K562 (cell line): ENCODE measurements around the gene SRCAP. TPM values are rescaled to one million over a fixed set of nuclear protein-coding genes. Genes with fewer than 3 reads are reported as not detected.

Source experiments
- ATAC-seq: fragments of 200-7000 bp; cut with Tn5 transposase; 3 replicates; pipeline ENCODE4 v1.9.1; 2020; ENCODE audit warnings: moderate library complexity
- BruUV-seq: library from RNA; stranded (reverse); fragments of 400-500 nt; replicated peaks from 2 replicates; lab custom pipeline; 2021; lab: Mats Ljungman, UMichigan
- CTCF ChIA-PET: fragments of 300-600 bp; formaldehyde crosslinking; extraction: SDS; loops from one replicate; lab custom pipeline; 2021; ENCODE audit warnings: low intra/inter-chr PET ratio; lab: Yijun Ruan, JAX
- POLR2A ChIA-PET: fragments of 300-600, 350-650 bp; sonication (Branson Sonifier 250); formaldehyde crosslinking; extraction: SDS; loops from one replicate; lab custom pipeline; 2021; ENCODE audit warnings: antibody characterized with exemption, inconsistent platforms; lab: Yijun Ruan, JAX
- DNase-seq, 4 experiments: peaks; one replicate each; pipeline versions ENCODE4 v3.0.0 to v3.0.0-alpha.2; 2011 to 2018; ENCODE audit warnings: low spot score in 3 of 4, mixed read lengths in 3 of 4; ENCODE audit errors: extremely low read depth in 1 of 4
- FAIRE-seq: peaks from 2 replicates; lab custom pipeline; 2011; peaks lifted over from hg19 to GRCh38; lab: Jason Lieb, UNC
- H2AFZ ChIP-seq: 2 replicates; pipeline ENCODE4 v1.6.0; 2011; ENCODE audit warnings: low read depth, low read length, control low read depth, inconsistent platforms
- H3K27ac ChIP-seq: fragments of 200-600 bp; 3 replicates; pipeline ENCODE4 v1.8.0; 2011; ENCODE audit warnings: low read depth, mild to moderate bottlenecking, control low read depth, inconsistent platforms, low read length, moderate library complexity, mixed read lengths; ENCODE audit errors: extremely low read depth
- H3K27me3 ChIP-seq, 2 experiments: fragments of 300-600 bp in 1 of 2; 2 replicates in 1 of 2; 3 replicates in 1 of 2; pipeline versions ENCODE4 v1.6.0 to v1.8.0; 2011; ENCODE audit warnings: inconsistent platforms in 2 of 2, low read length in 2 of 2, mild to moderate bottlenecking in 1 of 2, mixed read lengths in 1 of 2, moderate library complexity in 1 of 2; ENCODE audit not compliant: control insufficient read depth in 2 of 2, insufficient read depth in 2 of 2
- H3K36me3 ChIP-seq: fragments of 300-600 bp; 3 replicates; pipeline ENCODE4 v1.8.0; 2011; ENCODE audit warnings: mild to moderate bottlenecking, low read length, inconsistent platforms; ENCODE audit not compliant: control insufficient read depth, insufficient read depth
- H3K4me1 ChIP-seq, 2 experiments: fragments of 200-600 bp in 1 of 2; replicated peaks in 1 of 2; 2 replicates in 1 of 2; 3 replicates in 1 of 2; pipeline versions ENCODE4 v1.5.1 to v1.8.0; 2011; ENCODE audit warnings: inconsistent platforms in 2 of 2, low read length in 2 of 2, mild to moderate bottlenecking in 1 of 2, mixed read lengths in 1 of 2, moderate library complexity in 1 of 2; ENCODE audit not compliant: control insufficient read depth in 2 of 2, insufficient read depth in 2 of 2
- H3K4me2 ChIP-seq: 2 replicates; pipeline ENCODE4 v1.6.1; 2011; ENCODE audit warnings: low read length, control low read depth, inconsistent platforms, mixed read lengths; ENCODE audit not compliant: insufficient read depth
- H3K4me3 ChIP-seq: fragments of 200-600 bp; sonication (generic), shearing (Covaris generic); 2 replicates; pipeline ENCODE4 v1.5.1; 2016; ENCODE audit warnings: control low read depth, inconsistent platforms
- H3K79me2 ChIP-seq: fragments of 200-600 bp; 3 replicates; pipeline ENCODE4 v1.8.0; 2011; ENCODE audit warnings: low read length, inconsistent platforms; ENCODE audit not compliant: control insufficient read depth, insufficient read depth
- H3K9ac ChIP-seq, 2 experiments: 2 replicates each; pipeline versions ENCODE4 v1.6.0 to v1.6.1; 2011; ENCODE audit warnings: low read depth in 2 of 2, low read length in 2 of 2, control low read depth in 1 of 2, inconsistent platforms in 1 of 2, mild to moderate bottlenecking in 1 of 2, mixed read lengths in 1 of 2; ENCODE audit not compliant: insufficient read depth in 1 of 2
- H3K9me1 ChIP-seq: one replicate; pipeline ENCODE4 v1.6.0; 2011; ENCODE audit warnings: inconsistent platforms, mild to moderate bottlenecking, low read length, moderate library complexity; ENCODE audit not compliant: control insufficient read depth, insufficient read depth
- H3K9me3 ChIP-seq: replicated peaks from 2 replicates; pipeline ENCODE4 v1.5.1; 2011; ENCODE audit warnings: low read depth, low read length, inconsistent platforms; ENCODE audit not compliant: control insufficient read depth, insufficient read depth
- H4K20me1 ChIP-seq: replicated peaks from 2 replicates; pipeline ENCODE4 v1.6.1; 2011; ENCODE audit warnings: low read length, inconsistent platforms, mixed read lengths; ENCODE audit not compliant: control insufficient read depth, insufficient read depth
- CTBP1 ChIP-seq: fragments of 450-650 bp; IDR thresholded peaks from 2 replicates; pipeline ENCODE4 v1.6.1; 2016; ENCODE audit warnings: borderline replicate concordance
- EHMT2 ChIP-seq: fragments of 450-650 bp; IDR thresholded peaks from 2 replicates; pipeline ENCODE4 v1.6.1; 2018; ENCODE audit warnings: antibody characterized with exemption
- NFYB ChIP-seq: IDR thresholded peaks from 2 replicates; pipeline ENCODE4 v1.6.1; 2011; ENCODE audit warnings: mild to moderate bottlenecking, moderate library complexity; ENCODE audit not compliant: insufficient read length; ENCODE audit errors: extremely low read depth
- RBFOX2 ChIP-seq: fragments of 200-400 bp; formaldehyde crosslinking; IDR thresholded peaks from 2 replicates; pipeline ENCODE4 v1.6.1; 2017; ENCODE audit warnings: low read depth, mild to moderate bottlenecking, low read length, moderate library complexity
- RBM22 ChIP-seq: fragments of 200-400 bp; formaldehyde crosslinking; IDR thresholded peaks from 2 replicates; pipeline ENCODE4 v1.6.1; 2018; ENCODE audit warnings: low read length, low read depth; ENCODE audit not compliant: poor library complexity, severe bottlenecking
- TFAP4 ChIP-seq: sonication (generic); formaldehyde crosslinking; IDR thresholded peaks from 2 replicates; pipeline ENCODE4 v1.8.0; 2022; ENCODE audit warnings: missing genetic modification reagents, mild to moderate bottlenecking, moderate library complexity, borderline replicate concordance
- U2AF1 ChIP-seq: fragments of 200-400 bp; formaldehyde crosslinking; optimal IDR thresholded peaks from 2 replicates; pipeline ENCODE3; 2017; ENCODE audit warnings: mild to moderate bottlenecking, low read depth, low read length, moderate library complexity
- YBX1 ChIP-seq: fragments of 450-650 bp; IDR thresholded peaks from 2 replicates; pipeline ENCODE4 v1.7.1; 2016; ENCODE audit warnings: mild to moderate bottlenecking
- YY1 ChIP-seq, 3 experiments: IDR thresholded peaks; 2 replicates each; pipeline ENCODE4 v1.6.1; 2011; ENCODE audit warnings: low read length in 2 of 3, mild to moderate bottlenecking in 2 of 3, moderate library complexity in 2 of 3, borderline replicate concordance in 1 of 3, control low read depth in 1 of 3, low read depth in 1 of 3; ENCODE audit not compliant: insufficient read depth in 3 of 3, insufficient replicate concordance in 2 of 3, control insufficient read depth in 1 of 3, insufficient read length in 1 of 3; ENCODE audit errors: extremely low read depth in 1 of 3
- ZBTB43 ChIP-seq: sonication (generic); formaldehyde crosslinking; IDR thresholded peaks from 2 replicates; pipeline ENCODE4 v1.8.0; 2023; ENCODE audit warnings: mild to moderate bottlenecking, missing genetic modification reagents
- ZBTB7A ChIP-seq: IDR thresholded peaks from 2 replicates; pipeline ENCODE4 v1.6.1; 2011; ENCODE audit warnings: low read depth, mild to moderate bottlenecking, low read length, moderate library complexity, borderline replicate concordance; ENCODE audit not compliant: control insufficient read depth
- ZNF717 ChIP-seq: fragments of 250-450 bp; sonication (Bioruptor Pico); IDR thresholded peaks from 2 replicates; pipeline ENCODE4 v1.5.0; 2021
- WGBS: fragments of 100-300 bp; shearing (Covaris generic); methylation state at CpG from one replicate; pipeline ENCODE4 v1.1.6; 2016; ENCODE audit warnings: low coverage, mixed read lengths; ENCODE audit not compliant: insufficient coverage; ENCODE audit errors: missing lambda C conversion rate; 5-methylcytosine and 5-hydroxymethylcytosine counted together
- in situ Hi-C: fragments of 300-500 bp; cut with MboI; formaldehyde crosslinking; loops from 4 replicates; pipeline ENCODE4 v1.15.0; 2018; ENCODE audit warnings: inconsistent platforms, mixed read lengths
- intact Hi-C: fragments of 100-400 bp; cut with micrococcal nuclease; formaldehyde crosslinking; loops from 2 replicates; pipeline ENCODE4 v1.14.2; 2022
- polyA plus RNA-seq, 8 experiments: library from polyadenylated mRNA; depleted of rRNA in 4 of 8; stranded (reverse) in 5 of 8; unstranded in 3 of 8; fragments of >200 nt; fragmentation: Nextera tagmentation in 2 of 8; fragmentation: Illumina TruSeq in 1 of 8; extraction: Ambion mirVana in 2 of 8; extraction: Trizol in 1 of 8; gene quantifications; 2 replicates each; pipeline versions ENCODE4 v1.2.1 to v1.2.3, GENCODE V29; 2011 to 2014; ENCODE audit warnings: inconsistent platforms in 1 of 8, missing spikeins in 1 of 8
- total RNA-seq, 7 experiments: library from RNA; depleted of rRNA in 6 of 7; stranded (reverse); fragments of >200 nt in 6 of 7; fragmentation: Illumina TruSeq in 2 of 7; extraction: Trizol in 2 of 7; gene quantifications; 2 replicates each; pipeline versions ENCODE4 v1.2.1 to v1.2.3, GENCODE V29; 2011 to 2021; ENCODE audit warnings: low replicate concordance in 1 of 7
- TF ChIP-seq, protein P1 (sequence below): fragments of 250-450 bp; sonication (Bioruptor Pico); IDR thresholded peaks from 2 replicates; pipeline ENCODE4 v1.9.0; 2021; ENCODE audit warnings: mild to moderate bottlenecking, inconsistent platforms

SRCAP gene
- total and polyA plus RNA-seq, 9 of the 15 experiments (the other 6 are each of a cell fraction or from before 2014, with no cell fraction given), result 0.21 to 62.6 (median 5.8) TPM

GRCh38 chr16:30786115-30786935, 87.4 kb downstream of the SRCAP start:
- no peaks in the 10 kb centered on the region for H4K20me1 ChIP-seq
- no peaks in the 10 kb centered on the region for H3K27me3 ChIP-seq
- peak; percentile 76 for FAIRE-seq
- no peaks in the 10 kb centered on the region for H3K9me3 ChIP-seq
- H3K9me1 ChIP-seq, result no peaks in the 10 kb centered on the region
- H3K36me3 ChIP-seq, result peaks cover 40% of the 10 kb centered on the region; the same call in 1 of the 3 replicates
- in situ Hi-C loops, result no loop called here
- H3K4me3 ChIP-seq, result peak overlapping the region; percentile 73
- H3K4me1 ChIP-seq, result peaks cover 14 to 35% of the 10 kb centered on the region in 2 experiments; a peak in 4 of 5 replicates
- peak; percentile 86 for ATAC-seq
- peak overlapping the region; percentile 76 for H3K4me2 ChIP-seq
- BruUV-seq, result no TSS peak
- intact Hi-C loops, result no loop called here
- peak; percentile 61 to 87 (median 76) for DNase-seq
- H3K9ac ChIP-seq, result peak overlapping the region; percentile 88 to 98
- ChIA-PET POLR2A (interaction anchor here (0.7 to 2.7 kb wide), 8 partner anchors 8 to 164 kb away, joined by 3 to 12 read pairs (median 6); no protein-coding TSS in a partner anchor), CTCF (interaction anchor here (0.5 kb wide), 1 partner anchor 1041 kb away, joined by 3 read pairs; no protein-coding TSS in a partner anchor)
- peaks cover 27% of the 10 kb centered on the region for H3K79me2 ChIP-seq
- H2AFZ ChIP-seq, result peak overlapping the region; percentile 75
- WGBS, result 14% methylated on average over 21 of the region's 57 CpGs
- peak overlapping the region; percentile 87; the same call in 1 of the 3 replicates for H3K27ac ChIP-seq
- TF ChIP-seq, protein P1, sequence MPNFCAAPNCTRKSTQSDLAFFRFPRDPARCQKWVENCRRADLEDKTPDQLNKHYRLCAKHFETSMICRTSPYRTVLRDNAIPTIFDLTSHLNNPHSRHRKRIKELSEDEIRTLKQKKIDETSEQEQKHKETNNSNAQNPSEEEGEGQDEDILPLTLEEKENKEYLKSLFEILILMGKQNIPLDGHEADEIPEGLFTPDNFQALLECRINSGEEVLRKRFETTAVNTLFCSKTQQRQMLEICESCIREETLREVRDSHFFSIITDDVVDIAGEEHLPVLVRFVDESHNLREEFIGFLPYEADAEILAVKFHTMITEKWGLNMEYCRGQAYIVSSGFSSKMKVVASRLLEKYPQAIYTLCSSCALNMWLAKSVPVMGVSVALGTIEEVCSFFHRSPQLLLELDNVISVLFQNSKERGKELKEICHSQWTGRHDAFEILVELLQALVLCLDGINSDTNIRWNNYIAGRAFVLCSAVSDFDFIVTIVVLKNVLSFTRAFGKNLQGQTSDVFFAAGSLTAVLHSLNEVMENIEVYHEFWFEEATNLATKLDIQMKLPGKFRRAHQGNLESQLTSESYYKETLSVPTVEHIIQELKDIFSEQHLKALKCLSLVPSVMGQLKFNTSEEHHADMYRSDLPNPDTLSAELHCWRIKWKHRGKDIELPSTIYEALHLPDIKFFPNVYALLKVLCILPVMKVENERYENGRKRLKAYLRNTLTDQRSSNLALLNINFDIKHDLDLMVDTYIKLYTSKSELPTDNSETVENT (CRISPR knock-in tag), result peak; percentile 52; the same call in 1 of the 2 replicates
- TF ChIP-seq ZBTB7A, result peak; percentile 54; the same call in 1 of the 2 replicates
- TF ChIP-seq ZNF717 (CRISPR knock-in tag), result no peak
- TF ChIP-seq CTBP1, result 0 out of 2 replicates have a peak, but pooled peaks have one; percentile 10
- peak; percentile 57 for TF ChIP-seq RBFOX2
- TF ChIP-seq NFYB, result no peak
- no peak for TF ChIP-seq U2AF1
- TF ChIP-seq RBM22, result no peak
- no peak for TF ChIP-seq ZBTB43 (CRISPR knock-in tag)
- no peak for TF ChIP-seq YBX1
- 0 out of 2 replicates have a peak, but pooled peaks have one; percentile 15 for TF ChIP-seq TFAP4 (CRISPR knock-in tag)
- no peak for TF ChIP-seq EHMT2
- TF ChIP-seq YY1 (IDR thresholded peaks at IDR 0.05; ENCODE audit: borderline replicate concordance in 1 of 3, control insufficient read depth in 1 of 3, extremely low read depth in 1 of 3, insufficient read depth in 3 of 3, insufficient read length in 1 of 3, insufficient replicate concordance in 2 of 3, low read depth in 1 of 3, low read length in 2 of 3), result peak in 2 of 3 experiments; percentile 57 to 58
